H1 (cell line): Measurements from ENCODE around the gene DOCK1. TPM values are rescaled to one million over a fixed set of nuclear protein-coding genes. Genes with fewer than 3 reads are reported as not detected.

Experiments
- CTCF ChIA-PET: fragments of 300-600 bp; sonication (Branson Sonifier 250); formaldehyde crosslinking; loops from one replicate; lab custom pipeline; 2021; ENCODE audit not compliant: partially characterized antibody; lab: Charles Lee
- POLR2A ChIA-PET: fragments of 300-600 bp; sonication (Branson Sonifier 250); formaldehyde crosslinking; loops from one replicate; lab custom pipeline; 2021; ENCODE audit warnings: inconsistent platforms; ENCODE audit not compliant: partially characterized antibody; lab: Charles Lee
- DNase-seq, 2 experiments: peaks; one replicate each; pipeline versions ENCODE4 v3.0.0 to v3.0.0-alpha.2; 2010 to 2022; ENCODE audit warnings: low spot score in 2 of 2, low read depth in 1 of 2, mixed read lengths in 1 of 2
- FAIRE-seq: peaks from 2 replicates; lab custom pipeline; 2011; peaks lifted over from hg19 to GRCh38; lab: Jason Lieb, UNC
- H2AFZ ChIP-seq: 2 replicates; pipeline ENCODE4 v1.8.1; 2012; ENCODE audit warnings: low read length, inconsistent platforms
- H2AK5ac ChIP-seq: 2 replicates; pipeline ENCODE4 v1.6.1; 2013; ENCODE audit warnings: low read depth, low read length
- H2BK120ac ChIP-seq: replicated peaks from 2 replicates; pipeline ENCODE3; 2013; ENCODE audit warnings: low read depth, low read length, inconsistent platforms
- H2BK12ac ChIP-seq: 2 replicates; pipeline ENCODE4 v1.6.1; 2013; ENCODE audit warnings: low read depth, low read length
- H2BK15ac ChIP-seq: 2 replicates; pipeline ENCODE4 v1.6.1; 2013; ENCODE audit warnings: low read length
- H2BK20ac ChIP-seq: 2 replicates; pipeline ENCODE4 v1.6.1; 2013; ENCODE audit warnings: low read length
- H2BK5ac ChIP-seq: 2 replicates; pipeline ENCODE4 v1.6.1; 2013; ENCODE audit warnings: low read depth, low read length
- H3K14ac ChIP-seq: 2 replicates; pipeline ENCODE4 v1.6.1; 2013; ENCODE audit warnings: inconsistent platforms; ENCODE audit not compliant: insufficient read length
- H3K18ac ChIP-seq: 2 replicates; pipeline ENCODE4 v1.6.1; 2013; ENCODE audit warnings: low read length; ENCODE audit errors: extremely low read depth
- H3K23ac ChIP-seq: 2 replicates; pipeline ENCODE4 v1.6.1; 2013; ENCODE audit warnings: inconsistent platforms; ENCODE audit not compliant: insufficient read length
- H3K23me2 ChIP-seq: 2 replicates; pipeline ENCODE4 v1.6.1; 2013; ENCODE audit warnings: low read depth, low read length
- H3K27ac ChIP-seq: 2 replicates; pipeline ENCODE4 v1.6.1; 2011; ENCODE audit warnings: low read depth, low read length, inconsistent platforms
- H3K27me3 ChIP-seq, 4 experiments: replicated peaks in 1 of 4; 1 replicate in 1 of 4; 2 replicates in 3 of 4; pipeline versions ENCODE4 v1.6.1 to v1.8.1; 2011 to 2013; ENCODE audit warnings: low read length in 3 of 4, mild to moderate bottlenecking in 3 of 4, inconsistent platforms in 2 of 4, mixed read lengths in 2 of 4, moderate library complexity in 1 of 4; ENCODE audit not compliant: control insufficient read depth in 3 of 4, insufficient read depth in 3 of 4; ENCODE audit errors: extremely low read depth in 1 of 4
- H3K36me3 ChIP-seq, 4 experiments: 2 replicates each; pipeline versions ENCODE4 v1.6.1 to v1.8.1; 2011 to 2013; ENCODE audit warnings: mild to moderate bottlenecking in 4 of 4, low read length in 3 of 4, moderate library complexity in 2 of 4, control low read depth in 1 of 4, inconsistent platforms in 1 of 4; ENCODE audit not compliant: insufficient read depth in 4 of 4, control insufficient read depth in 2 of 4
- H3K4ac ChIP-seq: replicated peaks from 2 replicates; pipeline ENCODE3; 2013; ENCODE audit warnings: low read length, low read depth, mixed read lengths, inconsistent platforms; ENCODE audit not compliant: insufficient read length
- H3K4me1 ChIP-seq, 4 experiments: replicated peaks in 1 of 4; 1 replicate in 1 of 4; 2 replicates in 3 of 4; pipeline versions ENCODE4 v1.6.1 to v1.8.1; 2011 to 2013; ENCODE audit warnings: low read length in 3 of 4, inconsistent platforms in 2 of 4, mixed read lengths in 1 of 4; ENCODE audit not compliant: insufficient read depth in 4 of 4, control insufficient read depth in 3 of 4
- H3K4me2 ChIP-seq, 2 experiments: 2 replicates each; pipeline versions ENCODE4 v1.6.1 to v1.8.1; 2011 to 2013; ENCODE audit warnings: low read depth in 2 of 2, low read length in 2 of 2, control low read depth in 1 of 2, inconsistent platforms in 1 of 2, mild to moderate bottlenecking in 1 of 2; ENCODE audit not compliant: insufficient read depth in 1 of 2
- H3K4me3 ChIP-seq, 4 experiments: fragments of 200-600, 300-600 bp in 1 of 4; sonication (generic), shearing (Covaris generic), sonication (Bioruptor Twin) in 1 of 4; 2 replicates each; pipeline versions ENCODE4 v1.5.1 to v1.8.1; 2011 to 2016; ENCODE audit warnings: low read length in 4 of 4, low read depth in 3 of 4, control low read depth in 2 of 4, inconsistent platforms in 2 of 4, mild to moderate bottlenecking in 2 of 4, mixed read lengths in 1 of 4, moderate library complexity in 1 of 4; ENCODE audit not compliant: insufficient read depth in 2 of 4; ENCODE audit errors: extremely low read depth in 1 of 4
- H3K56ac ChIP-seq: replicated peaks from 2 replicates; pipeline ENCODE3; 2013; ENCODE audit warnings: low read depth, mild to moderate bottlenecking, mixed read lengths, low read length, inconsistent platforms; ENCODE audit not compliant: insufficient read length
- H3K79me1 ChIP-seq: 2 replicates; pipeline ENCODE4 v1.6.1; 2013; ENCODE audit warnings: low read depth, low read length, control low read depth
- H3K79me2 ChIP-seq, 2 experiments: 2 replicates each; pipeline versions ENCODE4 v1.6.1 to v1.8.1; 2012 to 2013; ENCODE audit warnings: low read length in 2 of 2, mild to moderate bottlenecking in 2 of 2, inconsistent platforms in 1 of 2; ENCODE audit not compliant: insufficient read depth in 2 of 2, control insufficient read depth in 1 of 2
- H3K9ac ChIP-seq, 4 experiments: replicated peaks in 1 of 4; 1 replicate in 1 of 4; 2 replicates in 3 of 4; pipeline versions ENCODE4 v1.6.1 to v1.8.1; 2011 to 2013; ENCODE audit warnings: low read depth in 3 of 4, low read length in 3 of 4, control low read depth in 2 of 4, mild to moderate bottlenecking in 2 of 4, moderate library complexity in 2 of 4, inconsistent platforms in 1 of 4; ENCODE audit errors: extremely low read depth in 1 of 4
- H3K9me3 ChIP-seq, 2 experiments: 2 replicates each; pipeline versions ENCODE4 v1.6.1 to v1.8.1; 2012 to 2013; ENCODE audit warnings: mild to moderate bottlenecking in 2 of 2, moderate library complexity in 2 of 2, control low read depth in 1 of 2, inconsistent platforms in 1 of 2, low read depth in 1 of 2, low read length in 1 of 2, mixed read lengths in 1 of 2; ENCODE audit not compliant: insufficient read depth in 2 of 2
- H4K20me1 ChIP-seq, 2 experiments: replicated peaks in 1 of 2; 2 replicates each; pipeline versions ENCODE3 to v1.8.1; 2011 to 2013; ENCODE audit warnings: inconsistent platforms in 2 of 2, low read length in 2 of 2, mild to moderate bottlenecking in 1 of 2; ENCODE audit not compliant: insufficient read depth in 2 of 2, control insufficient read depth in 1 of 2
- H4K5ac ChIP-seq: 2 replicates; pipeline ENCODE4 v1.6.1; 2013; ENCODE audit warnings: low read length, low read depth, mixed read lengths, inconsistent platforms; ENCODE audit not compliant: insufficient read length
- H4K8ac ChIP-seq: 2 replicates; pipeline ENCODE4 v1.8.0; 2013; ENCODE audit warnings: mild to moderate bottlenecking, moderate library complexity, low read length, inconsistent platforms; ENCODE audit not compliant: insufficient read depth; ENCODE audit errors: extremely low read depth
- H4K91ac ChIP-seq: replicated peaks from 2 replicates; pipeline ENCODE3; 2013; ENCODE audit warnings: low read length, mixed read lengths, inconsistent platforms; ENCODE audit not compliant: insufficient read length
- ASH2L ChIP-seq: fragments of 200-600, 300-600 bp; sonication (generic); IDR thresholded peaks from one replicate; pipeline ENCODE4 v1.7.1; 2017; ENCODE audit warnings: low read length
- CHD2 ChIP-seq: IDR thresholded peaks from 2 replicates; pipeline ENCODE4 v1.6.1; 2012; ENCODE audit warnings: low read length, improper control_type of control experiment
- CTBP2 ChIP-seq: IDR thresholded peaks from 2 replicates; pipeline ENCODE4 v1.7.0; 2011; ENCODE audit warnings: borderline replicate concordance, mild to moderate bottlenecking, moderate library complexity, mixed read lengths, low read length; ENCODE audit not compliant: insufficient read depth, insufficient read length
- FOSL1 ChIP-seq: IDR thresholded peaks from 2 replicates; pipeline ENCODE4 v1.6.1; 2011; ENCODE audit warnings: mild to moderate bottlenecking, low read depth, low read length, moderate library complexity; ENCODE audit not compliant: insufficient read depth
- HDAC6 ChIP-seq: IDR thresholded peaks from one replicate; pipeline ENCODE4 v1.7.1; 2012; ENCODE audit warnings: low read depth, mild to moderate bottlenecking, inconsistent platforms, low read length, moderate library complexity
- NRF1 ChIP-seq: IDR thresholded peaks from 2 replicates; pipeline ENCODE4 v1.6.1; 2011; ENCODE audit warnings: mild to moderate bottlenecking, low read depth, low read length, improper control_type of control experiment
- POLR2A ChIP-seq, 2 experiments: IDR thresholded peaks; 1 replicate in 1 of 2; 2 replicates in 1 of 2; pipeline ENCODE4 v1.6.1; 2011; ENCODE audit warnings: low read depth in 2 of 2, low read length in 2 of 2, mild to moderate bottlenecking in 2 of 2; ENCODE audit errors: control extremely low read depth in 1 of 2
- SIRT6 ChIP-seq: IDR thresholded peaks from one replicate; pipeline ENCODE4 v1.7.1; 2012; ENCODE audit warnings: low read length, inconsistent platforms
- SP4 ChIP-seq: IDR thresholded peaks from 2 replicates; pipeline ENCODE4 v1.6.1; 2012; ENCODE audit warnings: low read length, inconsistent platforms
- WGBS, 2 experiments: shearing (Covaris generic) in 1 of 2; methylation state at CpG; one replicate each; pipeline versions ENCODE4 v1.1.6 to v1.1.7; 2013 to 2015; ENCODE audit warnings: low lambda C conversion rate in 2 of 2, mixed read lengths in 2 of 2, inconsistent platforms in 1 of 2, low coverage in 1 of 2, missing lambda C conversion rate in 1 of 2; ENCODE audit not compliant: insufficient replicate concordance in 2 of 2, insufficient coverage in 1 of 2, insufficient read length in 1 of 2; ENCODE audit errors: extremely low coverage in 1 of 2, missing lambda C conversion rate in 1 of 2; 5-methylcytosine and 5-hydroxymethylcytosine counted together
- polyA plus RNA-seq, 7 experiments: library from polyadenylated mRNA; depleted of rRNA in 3 of 7; stranded (reverse) in 5 of 7; unstranded in 2 of 7; fragments of >200 nt in 5 of 7; fragments of 200-250 nt in 2 of 7; gene quantifications; 1 replicate in 5 of 7; 2 replicates in 1 of 7; 4 replicates in 1 of 7; pipeline versions ENCODE4 v1.2.1 to v1.2.3, GENCODE V29; 2011 to 2013; ENCODE audit warnings: missing spikeins in 2 of 7, mixed read lengths in 2 of 7
- total RNA-seq: library from RNA; stranded (reverse); fragmentation: NEBNext Ultra II Directional; extraction: Animal tissue kit (Norgen Biotek cat#: 25700); gene quantifications from 2 replicates; pipeline ENCODE4 v1.2.1, GENCODE V29; 2021
- TF ChIP-seq, protein P1 (sequence below), 3 experiments: IDR thresholded peaks; 1 replicate in 2 of 3; 2 replicates in 1 of 3; pipeline versions ENCODE4 v1.5.1 to v1.6.1; 2011; ENCODE audit warnings: low read length in 3 of 3, mild to moderate bottlenecking in 3 of 3, inconsistent platforms in 2 of 3, low read depth in 1 of 3, moderate library complexity in 1 of 3; ENCODE audit not compliant: insufficient read depth in 1 of 3; ENCODE audit errors: control extremely low read depth in 1 of 3
- TF ChIP-seq, protein P2 (sequence below): IDR thresholded peaks from 2 replicates; pipeline ENCODE4 v1.6.1; 2011; ENCODE audit warnings: low read depth, mild to moderate bottlenecking, low read length; ENCODE audit not compliant: insufficient read depth

The DOCK1 gene
- total and polyA plus RNA-seq, 2 of the 8 experiments (the other 6 are each of a cell fraction or from before 2014, with no cell fraction given), result 11.6 to 53.0 TPM

DNA sequence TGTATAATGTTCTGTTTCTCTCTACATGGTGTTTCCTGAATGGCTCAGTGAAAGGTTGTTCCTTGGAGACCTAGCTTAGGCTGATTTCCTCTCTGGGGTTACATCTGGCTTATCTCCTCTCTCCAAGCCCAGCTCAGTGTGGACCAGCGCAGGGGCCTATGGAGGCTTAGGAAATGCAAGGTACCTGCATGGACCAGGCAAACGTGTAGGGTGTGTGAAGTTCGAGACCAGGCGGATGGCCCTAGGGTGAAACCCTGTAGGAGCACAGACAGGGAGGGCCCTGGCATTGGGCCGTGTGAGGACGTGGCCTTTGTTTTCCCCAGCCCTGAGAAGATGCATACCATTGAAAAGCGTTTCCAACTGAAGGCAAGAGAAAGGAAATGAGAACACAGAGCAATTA lies 59.0 kb downstream of the DOCK1 start:
- 0 out of 2 replicates have a peak overlapping the region, but pooled peaks have one; percentile 32 for H3K18ac ChIP-seq
- H4K91ac ChIP-seq, result no peak overlapping the region
- peaks cover 1 to 9% of the 10 kb centered on the region in 2 experiments for H4K20me1 ChIP-seq
- no peaks in the 10 kb centered on the region for H3K23me2 ChIP-seq
- H2AK5ac ChIP-seq, result no peak overlapping the region
- no peak overlapping the region for H4K8ac ChIP-seq
- POLR2A ChIA-PET, result interaction anchor here (0.6 to 0.7 kb wide), 2 partner anchors 14 to 25 kb away, joined by 3 read pairs; no protein-coding TSS in a partner anchor
- peaks cover 0 to 9% (median under 1%) of the 10 kb centered on the region in 4 experiments; a peak in 5 of 7 replicates for H3K4me1 ChIP-seq
- H3K27me3 ChIP-seq, result no peaks in the 10 kb centered on the region
- 84% methylated on average over 7 of the region's 7 CpGs; no CpG with 5 or more reads in 1 of the 2 experiments for WGBS, 2 experiments
- H2BK12ac ChIP-seq, result no peak overlapping the region
- no peak overlapping the region for H3K9ac ChIP-seq
- no peak overlapping the region for H2BK120ac ChIP-seq
- H3K4me2 ChIP-seq, result no peak overlapping the region
- CTCF ChIA-PET, result interaction anchor here (0.9 to 1.2 kb wide), 4 partner anchors 33 to 127 kb away, joined by 3 to 4 read pairs (median 3); no protein-coding TSS in a partner anchor
- no peak overlapping the region for H3K56ac ChIP-seq
- no peak overlapping the region for H3K4me3 ChIP-seq
- no peaks in the 10 kb centered on the region for H3K36me3 ChIP-seq
- peaks cover 11% of the 10 kb centered on the region for H3K79me1 ChIP-seq
- FAIRE-seq (no peak), DNase-seq (no peak)
- H3K79me2 ChIP-seq, result peaks cover 5 to 70% of the 10 kb centered on the region in 2 experiments
- H2AFZ ChIP-seq, result no peak overlapping the region
- H2BK5ac ChIP-seq, result peak overlapping the region; percentile 44; the same call in 1 of the 2 replicates
- peak overlapping the region; percentile 15 for H3K4ac ChIP-seq
- H3K14ac ChIP-seq, result no peak overlapping the region
- no peak overlapping the region; the same call in 1 of the 2 replicates for H2BK20ac ChIP-seq
- no peak overlapping the region for H3K23ac ChIP-seq
- H3K9me3 ChIP-seq, result no peaks in the 10 kb centered on the region
- H4K5ac ChIP-seq, result no peak overlapping the region
- no peak overlapping the region for H3K27ac ChIP-seq
- H2BK15ac ChIP-seq, result no peak overlapping the region
- TF ChIP-seq HDAC6 (no peak), SIRT6 (no peak), CTBP2 (no peak), CHD2 (no peak), NRF1 (no peak), ASH2L (no peak), FOSL1 (no peak), SP4 (no peak), POLR2A (IDR thresholded peaks at IDR 0.05; ENCODE audit: control extremely low read depth in 1 of 2, low read depth in 2 of 2, low read length in 2 of 2) (no peak)
- TF ChIP-seq, protein P1, sequence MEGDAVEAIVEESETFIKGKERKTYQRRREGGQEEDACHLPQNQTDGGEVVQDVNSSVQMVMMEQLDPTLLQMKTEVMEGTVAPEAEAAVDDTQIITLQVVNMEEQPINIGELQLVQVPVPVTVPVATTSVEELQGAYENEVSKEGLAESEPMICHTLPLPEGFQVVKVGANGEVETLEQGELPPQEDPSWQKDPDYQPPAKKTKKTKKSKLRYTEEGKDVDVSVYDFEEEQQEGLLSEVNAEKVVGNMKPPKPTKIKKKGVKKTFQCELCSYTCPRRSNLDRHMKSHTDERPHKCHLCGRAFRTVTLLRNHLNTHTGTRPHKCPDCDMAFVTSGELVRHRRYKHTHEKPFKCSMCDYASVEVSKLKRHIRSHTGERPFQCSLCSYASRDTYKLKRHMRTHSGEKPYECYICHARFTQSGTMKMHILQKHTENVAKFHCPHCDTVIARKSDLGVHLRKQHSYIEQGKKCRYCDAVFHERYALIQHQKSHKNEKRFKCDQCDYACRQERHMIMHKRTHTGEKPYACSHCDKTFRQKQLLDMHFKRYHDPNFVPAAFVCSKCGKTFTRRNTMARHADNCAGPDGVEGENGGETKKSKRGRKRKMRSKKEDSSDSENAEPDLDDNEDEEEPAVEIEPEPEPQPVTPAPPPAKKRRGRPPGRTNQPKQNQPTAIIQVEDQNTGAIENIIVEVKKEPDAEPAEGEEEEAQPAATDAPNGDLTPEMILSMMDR (IDR thresholded peaks at IDR 0.05; ENCODE audit: control extremely low read depth in 1 of 3, insufficient read depth in 1 of 3, low read depth in 1 of 3, low read length in 3 of 3), result no peak
- TF ChIP-seq, protein P2, sequence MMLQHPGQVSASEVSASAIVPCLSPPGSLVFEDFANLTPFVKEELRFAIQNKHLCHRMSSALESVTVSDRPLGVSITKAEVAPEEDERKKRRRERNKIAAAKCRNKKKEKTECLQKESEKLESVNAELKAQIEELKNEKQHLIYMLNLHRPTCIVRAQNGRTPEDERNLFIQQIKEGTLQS, result no peak
